ENCODE measurements around the gene DHX34.
A peak's percentile ranks its signal among the peaks of the same experiment; 100 is the strongest.
"Not testable (repeated sequence)": the region's sequence is repeated elsewhere in the genome, so short reads cannot be mapped to it uniquely, and the experiment has no call there.

DHX34 gene

GRCh38 chr19:47353307-47353712 is 4.2 kb downstream of the DHX34 start:
- H3K36me3 ChIP-seq (ENCODE audit: insufficient read depth, insufficient read length, low read length) = peaks cover 67% of the 10 kb centered on the region
- no peak overlapping the region for H3K4me3 ChIP-seq (ENCODE audit: insufficient read length, low read depth)
- H3K4me1 ChIP-seq (ENCODE audit: insufficient read depth, insufficient read length) = no peaks in the 10 kb centered on the region
- H3K9ac ChIP-seq (ENCODE audit: insufficient read length, low read depth) = no peak overlapping the region
- TF ChIP-seq SUZ12 (IDR thresholded peaks at IDR 0.05; ENCODE audit: extremely low read depth, insufficient read depth, insufficient read length) = no peak
- TF ChIP-seq YY1 (IDR thresholded peaks at IDR 0.05; ENCODE audit: insufficient read depth, insufficient read length) = no peak
- TF ChIP-seq ZNF274 (IDR thresholded peaks at IDR 0.05; ENCODE audit: low read depth, low read length) = no peak
- no peak for DNase-seq (ENCODE audit: low read depth, low spot score)
- H3K27me3 ChIP-seq (ENCODE audit: insufficient read depth, insufficient read length) = no peaks in the 10 kb centered on the region
- peaks cover 26% of the 10 kb centered on the region; the same call in 1 of the 2 replicates for H3K9me3 ChIP-seq (ENCODE audit: insufficient read depth, low read length)

GRCh38 chr19:47356900-47357299 is 7.8 kb downstream of the DHX34 start:
- Histone ChIP-seq H3K4me3 (ENCODE audit: insufficient read length, low read depth) (no peak overlapping the region), H3K9me3 (ENCODE audit: insufficient read depth, low read length) (no peaks in the 10 kb centered on the region), H3K4me1 (ENCODE audit: insufficient read depth, insufficient read length) (no peaks in the 10 kb centered on the region), H3K36me3 (ENCODE audit: insufficient read depth, insufficient read length, low read length) (peaks cover 89% of the 10 kb centered on the region), H3K27me3 (ENCODE audit: insufficient read depth, insufficient read length) (no peaks in the 10 kb centered on the region), H3K9ac (ENCODE audit: insufficient read length, low read depth) (no peak overlapping the region)
- no peak for DNase-seq (ENCODE audit: low read depth, low spot score)
- no peak for TF ChIP-seq ZNF274 (IDR thresholded peaks at IDR 0.05; ENCODE audit: low read depth, low read length)
- no peak for TF ChIP-seq YY1 (IDR thresholded peaks at IDR 0.05; ENCODE audit: insufficient read depth, insufficient read length)
- no peak for TF ChIP-seq SUZ12 (IDR thresholded peaks at IDR 0.05; ENCODE audit: extremely low read depth, insufficient read depth, insufficient read length)

- Histone ChIP-seq H3K36me3 (ENCODE audit: insufficient read depth, insufficient read length, low read length) (peaks cover 87% of the 10 kb centered on the region), H3K4me1 (ENCODE audit: insufficient read depth, insufficient read length) (no peaks in the 10 kb centered on the region), H3K9me3 (ENCODE audit: insufficient read depth, low read length) (no peaks in the 10 kb centered on the region), H3K4me3 (ENCODE audit: insufficient read length, low read depth) (no peak overlapping the region), H3K9ac (ENCODE audit: insufficient read length, low read depth) (no peak overlapping the region), H3K27me3 (ENCODE audit: insufficient read depth, insufficient read length) (no peaks in the 10 kb centered on the region)
- TF ChIP-seq YY1 (IDR thresholded peaks at IDR 0.05; ENCODE audit: insufficient read depth, insufficient read length) (no peak), ZNF274 (IDR thresholded peaks at IDR 0.05; ENCODE audit: low read depth, low read length) (no peak), SUZ12 (IDR thresholded peaks at IDR 0.05; ENCODE audit: extremely low read depth, insufficient read depth, insufficient read length) (no peak)
- DNase-seq (ENCODE audit: low read depth, low spot score) = no peak
Measured at GRCh38 chr19:47357788-47358680, 8.9 kb downstream of the DHX34 start.

- Histone ChIP-seq H3K9ac (ENCODE audit: insufficient read length, low read depth) (no peak overlapping the region), H3K4me1 (ENCODE audit: insufficient read depth, insufficient read length) (no peaks in the 10 kb centered on the region), H3K9me3 (ENCODE audit: insufficient read depth, low read length) (no peaks in the 10 kb centered on the region), H3K36me3 (ENCODE audit: insufficient read depth, insufficient read length, low read length) (peaks cover 87% of the 10 kb centered on the region), H3K27me3 (ENCODE audit: insufficient read depth, insufficient read length) (no peaks in the 10 kb centered on the region), H3K4me3 (ENCODE audit: insufficient read length, low read depth) (no peak overlapping the region)
- DNase-seq (ENCODE audit: low read depth, low spot score) = no peak
- TF ChIP-seq YY1 (IDR thresholded peaks at IDR 0.05; ENCODE audit: insufficient read depth, insufficient read length) = no peak
- TF ChIP-seq ZNF274 (IDR thresholded peaks at IDR 0.05; ENCODE audit: low read depth, low read length) = no peak
- no peak for TF ChIP-seq SUZ12 (IDR thresholded peaks at IDR 0.05; ENCODE audit: extremely low read depth, insufficient read depth, insufficient read length)
Measured at GRCh38 chr19:47358936-47359335, 9.8 kb downstream of the DHX34 start.

GRCh38 chr19:47362321-47362720 is 13.2 kb downstream of the DHX34 start:
- TF ChIP-seq ZNF274 (IDR thresholded peaks at IDR 0.05; ENCODE audit: low read depth, low read length) = no peak
- no peak for TF ChIP-seq SUZ12 (IDR thresholded peaks at IDR 0.05; ENCODE audit: extremely low read depth, insufficient read depth, insufficient read length)
- TF ChIP-seq YY1 (IDR thresholded peaks at IDR 0.05; ENCODE audit: insufficient read depth, insufficient read length) = no peak
- Histone ChIP-seq H3K9ac (ENCODE audit: insufficient read length, low read depth) (no peak overlapping the region), H3K36me3 (ENCODE audit: insufficient read depth, insufficient read length, low read length) (peaks cover 81% of the 10 kb centered on the region), H3K4me3 (ENCODE audit: insufficient read length, low read depth) (no peak overlapping the region), H3K27me3 (ENCODE audit: insufficient read depth, insufficient read length) (no peaks in the 10 kb centered on the region), H3K9me3 (ENCODE audit: insufficient read depth, low read length) (no peaks in the 10 kb centered on the region), H3K4me1 (ENCODE audit: insufficient read depth, insufficient read length) (no peaks in the 10 kb centered on the region)
- DNase-seq (ENCODE audit: low read depth, low spot score) = no peak

GRCh38 chr19:47363758-47364531 is 14.8 kb downstream of the DHX34 start:
- no peaks in the 10 kb centered on the region for H3K27me3 ChIP-seq (ENCODE audit: insufficient read depth, insufficient read length)
- H3K9ac ChIP-seq (ENCODE audit: insufficient read length, low read depth) = no peak overlapping the region
- H3K4me3 ChIP-seq (ENCODE audit: insufficient read length, low read depth) = no peak overlapping the region
- no peak for TF ChIP-seq SUZ12 (IDR thresholded peaks at IDR 0.05; ENCODE audit: extremely low read depth, insufficient read depth, insufficient read length)
- TF ChIP-seq YY1 (IDR thresholded peaks at IDR 0.05; ENCODE audit: insufficient read depth, insufficient read length) = no peak
- TF ChIP-seq ZNF274 (IDR thresholded peaks at IDR 0.05; ENCODE audit: low read depth, low read length) = no peak
- H3K36me3 ChIP-seq (ENCODE audit: insufficient read depth, insufficient read length, low read length) = peaks cover 66% of the 10 kb centered on the region
- peak; percentile 18 for DNase-seq (ENCODE audit: low read depth, low spot score)
- no peaks in the 10 kb centered on the region for H3K9me3 ChIP-seq (ENCODE audit: insufficient read depth, low read length)
- H3K4me1 ChIP-seq (ENCODE audit: insufficient read depth, insufficient read length) = no peaks in the 10 kb centered on the region

- peaks cover 66% of the 10 kb centered on the region for H3K36me3 ChIP-seq (ENCODE audit: insufficient read depth, insufficient read length, low read length)
- H3K27me3 ChIP-seq (ENCODE audit: insufficient read depth, insufficient read length); H3K9me3 ChIP-seq (ENCODE audit: insufficient read depth, low read length); H3K4me1 ChIP-seq (ENCODE audit: insufficient read depth, insufficient read length); DNase-seq (ENCODE audit: low read depth, low spot score); H3K4me3 ChIP-seq (ENCODE audit: insufficient read length, low read depth); H3K9ac ChIP-seq (ENCODE audit: insufficient read length, low read depth): not testable (repeated sequence)
Measured at GRCh38 chr19:47365455-47365854, 16.3 kb downstream of the DHX34 start.

Data from NT2/D1 (cell line).